Ovary (tissue), 1 donor: ENCODE results near the gene ANKRD29.
"Not testable (repeated sequence)": the region's sequence is repeated elsewhere in the genome, so short reads cannot be mapped to it uniquely, and the experiment has no call there.

ENCODE experiments used
- EP300 ChIP-seq: sonication (generic); formaldehyde crosslinking; IDR thresholded peaks from one replicate; pipeline ENCODE4 v1.6.1; 2017; ENCODE audit warnings: antibody characterized with exemption
- POLR2A ChIP-seq: fragments of 450-650 bp; IDR thresholded peaks from one replicate; pipeline ENCODE4 v1.6.1; 2017; ENCODE audit warnings: antibody characterized with exemption, mild to moderate bottlenecking, moderate library complexity

DNA sequence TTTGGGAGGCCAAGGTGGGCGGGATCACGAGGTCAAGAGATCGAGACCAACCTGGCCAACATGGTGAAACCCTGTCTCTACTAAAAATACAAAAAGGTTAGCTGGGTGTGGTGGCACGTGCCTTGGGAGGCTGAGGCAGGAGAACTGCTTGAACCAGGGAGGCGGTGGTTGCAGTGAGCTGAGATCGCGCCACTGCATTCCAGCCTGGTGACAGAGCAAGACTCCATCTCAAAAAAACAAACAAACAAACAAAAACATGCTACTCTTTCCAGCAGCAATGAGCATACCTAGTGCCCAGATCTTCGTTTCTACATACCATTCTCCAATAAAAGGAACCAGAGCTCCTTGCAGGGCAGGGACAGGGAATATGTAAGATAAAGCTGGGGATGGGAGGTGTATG, 105.2 kb downstream of the ANKRD29 start:
- not testable (repeated sequence) for TF ChIP-seq POLR2A, EP300
